Endothelial cell of umbilical vein (primary cell): Measurements from ENCODE around the gene SLC9A9. TPM values are rescaled to one million over a fixed set of nuclear protein-coding genes. Genes with fewer than 3 reads are reported as not detected.
"Not testable (repeated sequence)": the region's sequence is repeated elsewhere in the genome, so short reads cannot be mapped to it uniquely, and the experiment has no call there.

Experiments
- BruUV-seq: library from RNA; stranded (reverse); fragments of 400-500 nt; replicated peaks from 2 replicates; lab custom pipeline; 2021; lab: Mats Ljungman, UMichigan
- CTCF ChIA-PET: fragments of 300-600, 350-600 bp; sonication (Branson Sonifier 250); formaldehyde crosslinking; loops from one replicate; lab custom pipeline; 2021; ENCODE audit warnings: antibody characterized with exemption, inconsistent platforms; lab: Charles Lee
- POLR2A ChIA-PET: fragments of 300-600, 350-600 bp; sonication (Branson Sonifier 250); formaldehyde crosslinking; loops from one replicate; lab custom pipeline; 2021; ENCODE audit warnings: antibody characterized with exemption, inconsistent platforms; lab: Charles Lee
- DNase-seq: peaks from one replicate; pipeline ENCODE4 v3.0.0-alpha.2; 2011; ENCODE audit warnings: low read depth, low spot score
- FAIRE-seq: peaks from 2 replicates; lab custom pipeline; 2011; peaks lifted over from hg19 to GRCh38; lab: Jason Lieb, UNC
- H2AFZ ChIP-seq: 2 replicates; pipeline ENCODE4 v1.6.0; 2012; ENCODE audit warnings: low read depth, low read length, control low read depth, inconsistent platforms
- H3K27ac ChIP-seq: 2 replicates; pipeline ENCODE4 v1.5.1; 2011; ENCODE audit warnings: low read depth, mild to moderate bottlenecking, control low read depth, low read length, moderate library complexity; ENCODE audit not compliant: insufficient read depth
- H3K27me3 ChIP-seq, 2 experiments: 2 replicates each; pipeline versions ENCODE4 v1.6.0 to v1.6.1; 2011; ENCODE audit warnings: low read length in 2 of 2, mixed read lengths in 1 of 2; ENCODE audit not compliant: control insufficient read depth in 2 of 2, insufficient read depth in 2 of 2
- H3K36me3 ChIP-seq, 2 experiments: 2 replicates in 1 of 2; 3 replicates in 1 of 2; pipeline ENCODE4 v1.5.1; 2011; ENCODE audit warnings: low read length in 2 of 2, mild to moderate bottlenecking in 1 of 2, moderate library complexity in 1 of 2; ENCODE audit not compliant: control insufficient read depth in 2 of 2, insufficient read depth in 2 of 2; ENCODE audit errors: extremely low read depth in 1 of 2
- H3K4me1 ChIP-seq: 3 replicates; pipeline ENCODE4 v1.5.1; 2011; ENCODE audit warnings: mild to moderate bottlenecking, low read length; ENCODE audit not compliant: control insufficient read depth, insufficient read depth; ENCODE audit errors: extremely low read depth
- H3K4me2 ChIP-seq: 2 replicates; pipeline ENCODE4 v1.6.1; 2011; ENCODE audit warnings: low read length, control low read depth, mixed read lengths; ENCODE audit not compliant: insufficient read depth
- H3K4me3 ChIP-seq, 3 experiments: fragments of 200-600 bp in 1 of 3; sonication (generic), shearing (Covaris generic) in 1 of 3; replicated peaks in 1 of 3; 2 replicates each; pipeline ENCODE4 v1.5.1; 2011 to 2016; ENCODE audit warnings: control low read depth in 3 of 3, low read length in 3 of 3, mild to moderate bottlenecking in 2 of 3, inconsistent platforms in 1 of 3, low read depth in 1 of 3, moderate library complexity in 1 of 3; ENCODE audit not compliant: insufficient read depth in 1 of 3
- H3K79me2 ChIP-seq: 2 replicates; pipeline ENCODE4 v1.6.0; 2012; ENCODE audit warnings: low read length, inconsistent platforms; ENCODE audit not compliant: control insufficient read depth, insufficient read depth
- H3K9ac ChIP-seq: replicated peaks from 2 replicates; pipeline ENCODE3; 2011; ENCODE audit warnings: low read length, control low read depth; ENCODE audit not compliant: insufficient read depth; ENCODE audit errors: extremely low read depth
- H3K9me1 ChIP-seq: replicated peaks from 3 replicates; pipeline ENCODE4 v1.6.0; 2011; ENCODE audit warnings: mild to moderate bottlenecking, low read length; ENCODE audit not compliant: control insufficient read depth, insufficient read depth; ENCODE audit errors: extremely low read depth
- H3K9me3 ChIP-seq: replicated peaks from 2 replicates; pipeline ENCODE4 v1.5.1; 2012; ENCODE audit warnings: low read length, inconsistent platforms; ENCODE audit not compliant: control insufficient read depth, insufficient read depth
- H4K20me1 ChIP-seq: replicated peaks from 2 replicates; pipeline ENCODE3; 2011; ENCODE audit warnings: mild to moderate bottlenecking, low read length; ENCODE audit not compliant: control insufficient read depth, insufficient read depth; ENCODE audit errors: extremely low read depth
- EZH2 ChIP-seq: IDR thresholded peaks from 2 replicates; pipeline ENCODE4 v1.6.1; 2012; ENCODE audit warnings: borderline replicate concordance, low read depth, mild to moderate bottlenecking, moderate library complexity, low read length, inconsistent platforms; ENCODE audit not compliant: severe bottlenecking
- GATA2 ChIP-seq: IDR thresholded peaks from 2 replicates; pipeline ENCODE4 v1.7.0; 2011; ENCODE audit warnings: low read depth, mild to moderate bottlenecking, moderate library complexity, mixed read lengths, low read length; ENCODE audit not compliant: insufficient read length, insufficient read depth
- MYC ChIP-seq: IDR thresholded peaks from one replicate; pipeline ENCODE4 v1.6.1; 2011; ENCODE audit warnings: mild to moderate bottlenecking, low read depth, low read length
- dilution Hi-C: fragments of 300-500 bp; cut with MboI; formaldehyde crosslinking; loops from one replicate; pipeline ENCODE4 v1.15.0; 2019; ENCODE audit warnings: low sequenced_read_pairs; ENCODE audit not compliant: extremely low pct_ligation_motif_present
- intact Hi-C: fragments of 100-400 bp; cut with micrococcal nuclease; formaldehyde crosslinking; loops from one replicate; pipeline ENCODE4 v1.10.0; 2022
- polyA plus RNA-seq, 4 experiments: library from polyadenylated mRNA; depleted of rRNA in 3 of 4; stranded (reverse) in 3 of 4; unstranded in 1 of 4; fragments of >200 nt; gene quantifications; 2 replicates each; pipeline versions ENCODE4 v1.2.1 to v1.2.3, GENCODE V29; 2011 to 2012; ENCODE audit warnings: missing spikeins in 1 of 4
- total RNA-seq: library from RNA; stranded (reverse); gene quantifications from 2 replicates; pipeline ENCODE4 v1.2.3, GENCODE V29; 2021
- TF ChIP-seq, protein P1 (sequence below): IDR thresholded peaks from 2 replicates; pipeline ENCODE4 v1.6.1; 2011; ENCODE audit not compliant: insufficient read depth, insufficient read length

Gene SLC9A9
- total and polyA plus RNA-seq, 2 donors (not counting 3 experiments of a cell fraction or from before 2014, with no cell fraction given) = 1.5 to 1.8 TPM

- no peak overlapping the region for H3K4me3 ChIP-seq
- no peaks in the 10 kb centered on the region for H4K20me1 ChIP-seq
- no peaks in the 10 kb centered on the region for H3K27me3 ChIP-seq
- H3K9me1 ChIP-seq = no peaks in the 10 kb centered on the region
- no peak overlapping the region for H3K27ac ChIP-seq
- no peak overlapping the region for H2AFZ ChIP-seq
- H3K79me2 ChIP-seq = no peaks in the 10 kb centered on the region
- intact Hi-C loops (no loop called here), dilution Hi-C loops (no loop called here)
- FAIRE-seq = no peak
- no TSS peak for BruUV-seq
- H3K4me1 ChIP-seq = no peaks in the 10 kb centered on the region
- no peak overlapping the region for H3K9ac ChIP-seq
- DNase-seq = no peak
- POLR2A ChIA-PET = no interaction called here
- no peak for TF ChIP-seq EZH2
- CTCF ChIA-PET = interaction anchor here (0.8 to 1.2 kb wide), 2 partner anchors 13 to 24 kb away, joined by 3 read pairs; no protein-coding TSS in a partner anchor
- no peaks in the 10 kb centered on the region for H3K36me3 ChIP-seq
- H3K9me3 ChIP-seq = no peaks in the 10 kb centered on the region
- no peak overlapping the region for H3K4me2 ChIP-seq
These were observed 149.5 kb downstream of the SLC9A9 start for GRCh38 chr3:143698682-143699303.

GRCh38 chr3:143697975-143698374 is 150.3 kb downstream of the SLC9A9 start:
- FAIRE-seq = no peak
- CTCF ChIA-PET = interaction anchor here (0.7 to 1.2 kb wide), 2 partner anchors 23 to 443 kb away, joined by 3 read pairs; no protein-coding TSS in a partner anchor
- Histone ChIP-seq H3K36me3 (no peaks in the 10 kb centered on the region), H3K4me1 (no peaks in the 10 kb centered on the region), H3K9me1 (no peaks in the 10 kb centered on the region), H3K4me3 (no peak overlapping the region), H3K9me3 (no peaks in the 10 kb centered on the region), H3K27ac (no peak overlapping the region), H3K9ac (no peak overlapping the region), H3K79me2 (no peaks in the 10 kb centered on the region), H3K4me2 (no peak overlapping the region), H4K20me1 (no peaks in the 10 kb centered on the region), H2AFZ (no peak overlapping the region), H3K27me3 (no peaks in the 10 kb centered on the region)
- dilution Hi-C loops = no loop called here
- BruUV-seq = no TSS peak
- no peak for DNase-seq
- intact Hi-C loops = no loop called here
- POLR2A ChIA-PET = no interaction called here
- TF ChIP-seq MYC (no peak), GATA2 (no peak)
- TF ChIP-seq, protein P1, sequence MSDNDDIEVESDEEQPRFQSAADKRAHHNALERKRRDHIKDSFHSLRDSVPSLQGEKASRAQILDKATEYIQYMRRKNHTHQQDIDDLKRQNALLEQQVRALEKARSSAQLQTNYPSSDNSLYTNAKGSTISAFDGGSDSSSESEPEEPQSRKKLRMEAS = no peak

- FAIRE-seq, H3K36me3 ChIP-seq, BruUV-seq, H3K9me1 ChIP-seq, H3K4me3 ChIP-seq, H3K27me3 ChIP-seq, H3K79me2 ChIP-seq, H3K9me3 ChIP-seq, CTCF ChIA-PET, POLR2A ChIA-PET, H3K4me2 ChIP-seq, H4K20me1 ChIP-seq, H3K27ac ChIP-seq, H3K4me1 ChIP-seq, H3K9ac ChIP-seq, dilution Hi-C loops, DNase-seq, H2AFZ ChIP-seq, intact Hi-C loops: not testable (repeated sequence)
These were observed 152.9 kb downstream of the SLC9A9 start for GRCh38 chr3:143695333-143695732.
